Stimulated activated naive CD8-positive, alpha-beta T cell treated with anti-CD3 and anti-CD28 coated beads, Interleukin-15, Interleukin-2, amounts not matched to agents 100 ng/mL and 50 ng/mL, for 24 hours (primary cell): Measurements from ENCODE around the gene ACVR1.
"Not testable (repeated sequence)": the region's sequence is repeated elsewhere in the genome, so short reads cannot be mapped to it uniquely, and the experiment has no call there.

Source experiments
- H3K27ac Mint-ChIP-seq: one replicate; pipeline ENCODE4 v1.8.0; 2021; ENCODE audit warnings: mild to moderate bottlenecking, mixed read lengths
- H3K27me3 Mint-ChIP-seq: one replicate; pipeline ENCODE4 v1.8.0; 2021; ENCODE audit warnings: mixed read lengths
- H3K36me3 Mint-ChIP-seq: one replicate; pipeline ENCODE4 v1.8.0; 2021; ENCODE audit warnings: low read depth, mixed read lengths
- H3K4me1 Mint-ChIP-seq: one replicate; pipeline ENCODE4 v1.8.0; 2021; ENCODE audit warnings: low read depth, mixed read lengths
- H3K4me3 Mint-ChIP-seq: one replicate; pipeline ENCODE4 v1.8.0; 2021; ENCODE audit warnings: mild to moderate bottlenecking, mixed read lengths
- H3K9me3 Mint-ChIP-seq: one replicate; pipeline ENCODE4 v1.8.0; 2021; ENCODE audit warnings: mixed read lengths

The ACVR1 gene

GRCh38 chr2:157761520-157761919 lies 114.6 kb downstream of the ACVR1 start:
- peaks cover 47% of the 10 kb centered on the region for H3K36me3 Mint-ChIP-seq

GRCh38 chr2:157760949-157761348 lies 115.2 kb downstream of the ACVR1 start:
- H3K27ac Mint-ChIP-seq, result no peak overlapping the region
- H3K36me3 Mint-ChIP-seq, result peaks cover 50% of the 10 kb centered on the region
- H3K9me3 Mint-ChIP-seq, result peaks cover 14% of the 10 kb centered on the region
- no peak overlapping the region for H3K4me3 Mint-ChIP-seq
- no peaks in the 10 kb centered on the region for H3K4me1 Mint-ChIP-seq
- no peaks in the 10 kb centered on the region for H3K27me3 Mint-ChIP-seq

More at GRCh38 chr2:157761520-157761919, 114.6 kb downstream of the ACVR1 start:
- Mint-ChIP-seq H3K4me1 (no peaks in the 10 kb centered on the region), H3K27ac (no peak overlapping the region), H3K27me3 (no peaks in the 10 kb centered on the region), H3K9me3 (peaks cover 14% of the 10 kb centered on the region), H3K4me3 (no peak overlapping the region)

GRCh38 chr2:157759855-157760254 lies 116.3 kb downstream of the ACVR1 start:
- peaks cover 52% of the 10 kb centered on the region for H3K36me3 Mint-ChIP-seq
- H3K27me3 Mint-ChIP-seq, result no peaks in the 10 kb centered on the region
- peaks cover 14% of the 10 kb centered on the region for H3K9me3 Mint-ChIP-seq
- no peaks in the 10 kb centered on the region for H3K4me1 Mint-ChIP-seq
- no peak overlapping the region for H3K27ac Mint-ChIP-seq
- H3K4me3 Mint-ChIP-seq, result no peak overlapping the region

- Mint-ChIP-seq H3K36me3 (peaks cover 65% of the 10 kb centered on the region), H3K4me1 (no peaks in the 10 kb centered on the region), H3K27ac (no peak overlapping the region), H3K4me3 (no peak overlapping the region), H3K9me3 (peaks cover 14% of the 10 kb centered on the region), H3K27me3 (no peaks in the 10 kb centered on the region)
These were observed 117.5 kb downstream of the ACVR1 start for GRCh38 chr2:157758586-157758985.

- Mint-ChIP-seq H3K9me3 (peaks cover 14% of the 10 kb centered on the region), H3K4me3 (no peak overlapping the region), H3K27ac (no peak overlapping the region), H3K36me3 (peaks cover 68% of the 10 kb centered on the region), H3K27me3 (no peaks in the 10 kb centered on the region), H3K4me1 (no peaks in the 10 kb centered on the region)
These were observed 118.6 kb downstream of the ACVR1 start for GRCh38 chr2:157757500-157757899.

GRCh38 chr2:157756447-157756846 lies 119.7 kb downstream of the ACVR1 start:
- not testable (repeated sequence) for H3K27ac Mint-ChIP-seq, H3K4me3 Mint-ChIP-seq, H3K4me1 Mint-ChIP-seq, H3K27me3 Mint-ChIP-seq
- Mint-ChIP-seq H3K9me3 (peaks cover 14% of the 10 kb centered on the region), H3K36me3 (peaks cover 77% of the 10 kb centered on the region)

GRCh38 chr2:157751462-157752058 lies 124.6 kb downstream of the ACVR1 start:
- Mint-ChIP-seq H3K36me3 (peaks cover 63% of the 10 kb centered on the region), H3K27ac (peak overlapping the region; percentile 24), H3K27me3 (no peaks in the 10 kb centered on the region)

GRCh38 chr2:157749684-157750083 lies 126.4 kb downstream of the ACVR1 start:
- H3K4me3 Mint-ChIP-seq, result no peak overlapping the region
- H3K4me1 Mint-ChIP-seq, result peaks cover 22% of the 10 kb centered on the region
- H3K27me3 Mint-ChIP-seq, result no peaks in the 10 kb centered on the region
- no peak overlapping the region for H3K27ac Mint-ChIP-seq
- no peaks in the 10 kb centered on the region for H3K9me3 Mint-ChIP-seq
- H3K36me3 Mint-ChIP-seq, result peaks cover 44% of the 10 kb centered on the region

More at GRCh38 chr2:157751462-157752058, 124.6 kb downstream of the ACVR1 start:
- no peak overlapping the region for H3K4me3 Mint-ChIP-seq
- no peaks in the 10 kb centered on the region for H3K9me3 Mint-ChIP-seq
- peaks cover 22% of the 10 kb centered on the region for H3K4me1 Mint-ChIP-seq

GRCh38 chr2:157748371-157749142 lies 127.6 kb downstream of the ACVR1 start:
- H3K4me3 Mint-ChIP-seq, result no peak overlapping the region
- no peak overlapping the region for H3K27ac Mint-ChIP-seq
- H3K36me3 Mint-ChIP-seq, result peaks cover 41% of the 10 kb centered on the region
- no peaks in the 10 kb centered on the region for H3K9me3 Mint-ChIP-seq
- no peaks in the 10 kb centered on the region for H3K27me3 Mint-ChIP-seq
- peaks cover 25% of the 10 kb centered on the region for H3K4me1 Mint-ChIP-seq

GRCh38 chr2:157747695-157748370 lies 128.3 kb downstream of the ACVR1 start:
- Mint-ChIP-seq H3K9me3 (no peaks in the 10 kb centered on the region), H3K4me1 (peaks cover 32% of the 10 kb centered on the region), H3K27me3 (no peaks in the 10 kb centered on the region), H3K27ac (peak overlapping the region; percentile 21), H3K4me3 (no peak overlapping the region), H3K36me3 (peaks cover 39% of the 10 kb centered on the region)

GRCh38 chr2:157747280-157747679 lies 128.8 kb downstream of the ACVR1 start:
- Mint-ChIP-seq H3K4me1 (peaks cover 38% of the 10 kb centered on the region), H3K27ac (peak overlapping the region; percentile 21), H3K4me3 (no peak overlapping the region), H3K36me3 (peaks cover 36% of the 10 kb centered on the region), H3K9me3 (no peaks in the 10 kb centered on the region), H3K27me3 (no peaks in the 10 kb centered on the region)

- no peak overlapping the region for H3K27ac Mint-ChIP-seq
- H3K27me3 Mint-ChIP-seq, result no peaks in the 10 kb centered on the region
- no peaks in the 10 kb centered on the region for H3K9me3 Mint-ChIP-seq
- peaks cover 35% of the 10 kb centered on the region for H3K36me3 Mint-ChIP-seq
- H3K4me3 Mint-ChIP-seq, result no peak overlapping the region
- peaks cover 41% of the 10 kb centered on the region for H3K4me1 Mint-ChIP-seq
These were observed 129.7 kb downstream of the ACVR1 start for GRCh38 chr2:157746234-157746950.

GRCh38 chr2:157744571-157745076 lies 131.5 kb downstream of the ACVR1 start:
- Mint-ChIP-seq H3K36me3 (peaks cover 22% of the 10 kb centered on the region), H3K4me1 (peaks cover 41% of the 10 kb centered on the region)

GRCh38 chr2:157743051-157743450 lies 133.1 kb downstream of the ACVR1 start:
- Mint-ChIP-seq H3K9me3 (no peaks in the 10 kb centered on the region), H3K4me1 (peaks cover 32% of the 10 kb centered on the region), H3K27me3 (no peaks in the 10 kb centered on the region), H3K36me3 (peaks cover 23% of the 10 kb centered on the region), H3K27ac (no peak overlapping the region), H3K4me3 (peak overlapping the region; percentile 4)

More at GRCh38 chr2:157744571-157745076, 131.5 kb downstream of the ACVR1 start:
- Mint-ChIP-seq H3K27me3 (no peaks in the 10 kb centered on the region), H3K4me3 (no peak overlapping the region), H3K9me3 (no peaks in the 10 kb centered on the region), H3K27ac (no peak overlapping the region)
